ENCODE data around the gene NCAM1.

Gene NCAM1

GRCh38 chr11:113213549-113213948 is 252.3 kb downstream of the NCAM1 start:
- DNase-seq: no peak

DNA sequence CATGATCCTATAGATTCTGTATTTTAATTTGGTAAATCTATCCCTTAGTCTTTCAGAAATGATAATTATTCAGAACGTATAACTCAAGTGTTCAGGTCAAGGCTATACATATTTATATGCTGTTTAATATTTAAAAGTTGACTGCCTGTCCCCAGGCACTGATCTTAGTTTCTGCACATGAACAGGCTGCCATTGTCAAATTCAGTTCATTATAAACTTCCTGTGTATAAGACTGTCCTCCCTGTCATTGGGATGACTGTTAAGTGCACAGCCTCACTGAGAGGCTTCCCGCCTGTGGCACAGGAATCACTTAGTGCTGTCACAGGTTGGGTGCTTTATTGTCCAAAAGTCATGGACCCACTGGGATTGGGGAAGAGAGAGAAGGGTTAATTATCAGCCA is 261.0 kb downstream of the NCAM1 start:
- DNase-seq: no peak

DNA sequence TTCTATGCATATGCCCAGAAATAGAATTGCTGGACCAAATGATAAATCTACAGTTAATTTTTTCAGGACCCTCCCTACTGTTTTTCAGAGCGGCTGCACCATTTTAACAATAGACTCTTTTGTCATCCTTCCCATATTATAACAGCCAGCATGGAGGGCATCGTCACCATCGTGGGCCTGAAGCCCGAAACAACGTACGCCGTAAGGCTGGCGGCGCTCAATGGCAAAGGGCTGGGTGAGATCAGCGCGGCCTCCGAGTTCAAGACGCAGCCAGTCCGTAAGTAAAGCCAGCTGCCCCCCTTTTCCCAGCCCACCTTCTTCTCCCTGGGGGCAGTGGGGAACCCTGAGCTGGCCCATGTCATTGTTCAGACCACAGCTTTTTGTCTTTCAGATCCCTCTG is 273.7 kb downstream of the NCAM1 start:
- DNase-seq: no peak

DNA sequence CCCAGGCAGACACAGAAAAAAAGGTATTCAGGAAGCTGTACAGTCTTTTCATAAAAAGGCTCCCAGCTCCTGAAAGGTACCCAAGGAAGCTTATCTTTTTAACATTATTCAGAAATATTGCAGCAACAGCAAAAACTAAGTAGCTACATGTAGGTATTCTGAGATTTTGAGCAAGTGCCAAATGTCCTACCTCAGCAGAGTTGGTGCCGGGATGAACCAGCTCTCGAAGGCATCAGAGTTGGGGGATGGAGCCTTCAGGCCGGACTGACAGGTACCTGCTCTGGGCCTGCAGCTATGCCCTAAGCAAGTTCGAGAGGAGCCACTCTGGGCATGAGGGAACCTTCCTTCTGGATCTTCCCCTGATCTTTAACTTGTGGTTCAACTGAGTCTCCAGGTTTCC is 276.0 kb downstream of the NCAM1 start:
- no peak for DNase-seq

GRCh38 chr11:113238721-113239120 is 277.5 kb downstream of the NCAM1 start:
- no peak for DNase-seq

- DNase-seq: no peak
These were observed 279.2 kb downstream of the NCAM1 start for GRCh38 chr11:113240389-113240788.

- DNase-seq: no peak
These were observed 279.8 kb downstream of the NCAM1 start for GRCh38 chr11:113240790-113241635.

GRCh38 chr11:113241636-113242054 is 280.4 kb downstream of the NCAM1 start:
- no peak for DNase-seq

GRCh38 chr11:113242060-113242459 is 280.8 kb downstream of the NCAM1 start:
- DNase-seq: no peak

DNA sequence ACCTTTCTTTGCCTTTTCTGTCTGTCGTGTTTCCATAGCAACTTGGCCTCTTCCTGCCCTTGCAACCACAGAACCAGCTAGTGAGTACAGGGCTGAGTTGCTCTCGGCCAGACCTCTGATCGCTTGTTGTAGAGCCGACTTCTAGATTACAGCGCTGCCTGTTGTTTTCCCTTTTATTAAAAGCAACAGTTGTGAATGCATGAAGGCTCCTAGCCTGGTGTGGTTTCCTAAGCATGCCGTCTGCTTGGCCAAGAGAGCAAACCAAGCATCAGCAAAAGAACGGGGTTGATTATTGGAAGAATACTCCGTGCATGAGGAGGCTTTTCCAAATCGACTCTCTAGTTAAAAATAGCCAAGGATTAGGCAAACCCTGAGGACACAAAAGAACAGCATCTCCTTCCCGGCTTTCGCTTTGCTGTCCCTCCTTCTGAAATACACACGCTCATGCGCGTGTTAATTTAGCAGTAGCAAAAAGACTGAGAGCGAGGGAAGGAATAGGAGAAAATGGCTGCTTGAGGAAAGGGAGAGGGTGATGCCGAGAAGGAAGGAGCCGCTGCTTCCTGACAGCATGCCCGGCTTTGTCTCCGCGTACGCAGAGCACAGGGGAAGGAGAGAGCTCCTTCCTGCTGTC is 281.7 kb downstream of the NCAM1 start:
- DNase-seq: peak; percentile 9

DNA sequence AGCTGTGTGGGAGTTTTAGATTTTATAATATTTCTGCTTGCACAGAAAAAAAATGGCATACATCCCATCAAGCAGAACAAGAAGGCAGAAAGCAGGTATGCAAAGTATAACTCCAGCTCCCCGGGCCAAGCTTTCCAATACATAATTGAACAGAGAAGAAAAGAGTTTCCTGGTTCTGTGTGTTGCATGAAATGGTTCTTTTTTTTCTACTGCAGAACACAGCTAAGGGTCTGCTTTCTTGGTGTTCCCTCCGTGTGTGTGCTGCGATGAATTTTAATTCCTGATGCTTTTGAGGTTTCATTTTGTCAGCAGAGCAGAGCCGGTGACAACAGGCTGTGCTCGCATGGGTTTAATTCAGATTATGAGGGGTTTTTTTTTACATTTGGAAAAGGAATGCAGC is 282.5 kb downstream of the NCAM1 start:
- no peak for DNase-seq

DNA sequence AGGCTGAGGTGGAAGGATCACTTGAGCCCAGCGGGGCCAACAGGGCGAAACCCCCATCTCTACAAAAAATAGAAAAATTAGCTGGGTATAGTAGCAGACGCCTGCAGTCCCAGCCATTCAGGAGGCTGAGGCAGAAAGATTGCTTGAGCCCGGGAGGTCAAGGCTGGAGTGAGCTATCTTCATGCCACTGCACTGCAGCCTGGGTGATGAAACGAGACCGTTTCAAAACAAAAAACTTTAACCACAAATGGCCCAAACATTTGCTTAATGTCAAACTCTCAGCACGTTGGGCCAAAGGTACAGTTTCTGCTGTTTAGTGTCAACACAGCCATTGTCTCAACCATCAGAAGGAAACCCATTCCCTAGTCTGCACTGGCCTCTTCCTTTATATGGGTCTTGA is 284.0 kb downstream of the NCAM1 start:
- no peak for DNase-seq

- DNase-seq: no peak
These were observed 286.0 kb downstream of the NCAM1 start for GRCh38 chr11:113247221-113247620.

DNA sequence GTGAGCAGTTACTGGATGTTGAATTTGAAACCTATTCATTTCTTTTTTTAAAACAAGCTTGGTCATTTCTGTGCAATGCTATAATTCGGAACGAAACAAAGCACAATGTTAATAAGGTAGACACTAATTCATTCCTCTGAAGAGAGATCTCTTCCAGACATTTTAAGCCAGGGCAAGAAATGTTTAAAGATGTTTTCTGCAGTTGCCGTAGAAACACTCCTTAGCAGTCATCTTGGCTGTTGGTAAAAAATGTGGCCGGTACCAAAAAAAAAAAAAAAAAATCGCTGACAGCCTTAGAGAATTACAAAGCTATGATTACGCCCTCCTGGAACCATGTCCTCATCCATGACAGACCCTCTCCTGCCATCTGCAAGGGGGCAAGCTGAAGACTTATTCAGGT is 286.7 kb downstream of the NCAM1 start:
- DNase-seq: no peak

GRCh38 chr11:113248702-113249490 is 287.7 kb downstream of the NCAM1 start:
- peak; percentile 4 for DNase-seq

- peak; percentile 14 for DNase-seq
These were observed 288.2 kb downstream of the NCAM1 start for GRCh38 chr11:113249491-113249763.

DNA sequence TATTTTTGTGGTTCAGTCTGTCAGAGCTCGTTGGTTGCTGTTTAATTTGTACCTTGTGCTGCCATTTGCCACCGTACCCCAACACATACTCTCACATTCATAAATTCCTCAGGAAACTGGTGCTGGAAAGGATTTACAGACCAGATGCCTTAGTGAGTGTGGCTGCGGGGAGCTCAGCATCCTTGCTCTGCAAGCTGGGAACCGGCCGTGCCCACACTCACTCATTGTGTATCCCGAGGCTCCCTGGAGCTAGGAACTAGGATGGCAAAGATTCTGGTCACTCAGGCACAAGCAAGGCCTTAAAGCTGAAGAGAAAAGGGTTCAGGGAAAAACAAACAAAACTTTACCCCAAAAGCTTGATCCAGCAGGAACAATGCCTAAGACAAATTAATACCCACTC is 288.6 kb downstream of the NCAM1 start:
- DNase-seq: no peak

DNA sequence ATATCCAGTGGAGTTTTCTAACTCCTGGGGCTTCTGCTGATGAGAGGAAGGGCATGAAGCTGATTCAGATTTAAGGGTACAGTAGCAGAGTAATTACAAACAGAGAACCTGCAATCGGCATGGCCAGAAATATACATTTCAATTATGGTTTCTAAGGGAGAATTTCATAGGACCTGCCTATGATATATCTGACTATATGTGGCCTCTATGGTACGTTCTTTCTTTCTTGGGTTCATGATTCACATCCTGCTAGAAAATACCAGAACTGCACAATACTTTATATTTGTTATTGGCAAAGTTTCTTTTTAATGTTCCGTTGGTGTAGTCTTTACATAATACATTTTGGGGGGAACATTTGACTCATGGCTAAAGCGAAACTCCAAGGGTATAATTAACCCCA is 290.1 kb downstream of the NCAM1 start:
- no peak for DNase-seq

- no peak for DNase-seq
These were observed 292.2 kb downstream of the NCAM1 start for GRCh38 chr11:113253406-113253805.

DNA sequence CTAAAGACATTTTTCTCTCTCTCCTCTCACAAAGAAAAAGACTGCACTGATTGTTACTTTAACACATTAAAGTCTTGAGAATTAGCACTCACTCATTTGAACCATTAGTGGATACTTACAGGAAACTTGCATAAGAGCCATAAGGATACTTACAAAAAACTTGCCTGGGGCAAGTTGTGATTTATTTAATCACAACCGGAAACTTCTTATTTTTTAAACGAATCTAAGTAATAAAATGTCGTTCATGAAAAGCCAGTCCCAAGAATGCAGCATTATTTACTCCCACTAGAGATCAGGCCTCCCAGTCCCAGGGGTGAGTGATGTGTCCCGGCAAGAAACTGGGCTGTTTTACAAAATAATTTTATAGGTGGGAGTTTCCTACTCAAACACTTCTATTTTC is 293.9 kb downstream of the NCAM1 start:
- no peak for DNase-seq

GRCh38 chr11:113255741-113256140 is 294.5 kb downstream of the NCAM1 start:
- no peak for DNase-seq

DNA sequence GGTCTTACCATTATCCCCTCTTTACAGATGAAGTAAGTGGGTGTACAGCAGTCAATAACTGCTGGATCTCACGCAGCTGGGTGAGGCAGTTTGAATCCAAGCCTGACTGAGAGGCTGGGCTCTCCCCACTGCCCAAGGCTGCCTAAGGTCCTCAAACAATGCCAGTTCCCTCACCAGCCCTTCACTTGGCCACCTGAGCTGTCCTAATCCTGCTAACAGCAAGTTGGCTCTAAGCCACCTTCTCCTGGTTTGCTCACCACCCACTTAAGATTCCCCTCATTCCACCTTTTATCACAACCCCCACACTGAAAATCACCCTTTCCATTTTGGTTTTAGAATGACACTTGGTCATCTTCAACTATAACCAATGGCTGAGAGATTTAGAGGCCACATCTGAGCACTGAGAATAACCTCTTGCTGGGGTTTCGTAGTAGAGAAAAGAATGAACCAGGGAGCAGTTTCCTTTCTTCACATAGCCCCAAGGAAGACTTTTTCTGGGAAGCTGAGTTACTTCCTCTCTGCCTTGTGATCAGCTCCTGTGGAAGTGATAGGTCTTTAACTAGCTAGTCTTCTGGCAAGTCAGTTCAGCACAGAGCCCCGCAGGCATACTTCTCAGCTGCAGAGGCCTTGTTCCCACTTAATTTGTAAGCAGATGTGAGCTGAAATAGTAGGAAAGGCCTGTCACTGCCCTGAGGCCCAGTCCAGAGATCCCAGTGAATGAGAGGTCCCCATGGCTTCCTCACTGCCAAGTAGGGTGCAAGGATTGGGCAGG is 295.4 kb downstream of the NCAM1 start:
- no peak for DNase-seq

GRCh38 chr11:113260096-113260425 is 298.8 kb downstream of the NCAM1 start:
- no peak for DNase-seq

All from suppressor macrophage treated with lipopolysaccharide for 4 hours (primary cell).